K562 (cell line): ENCODE results near the gene SIRPA. TPM values are rescaled to one million over a fixed set of nuclear protein-coding genes. Genes with fewer than 3 reads are reported as not detected.

Source experiments
- ATAC-seq: fragments of 200-7000 bp; cut with Tn5 transposase; 3 replicates; pipeline ENCODE4 v1.9.1; 2020; ENCODE audit warnings: moderate library complexity
- BruUV-seq: library from RNA; stranded (reverse); fragments of 400-500 nt; replicated peaks from 2 replicates; lab custom pipeline; 2021; lab: Mats Ljungman, UMichigan
- CTCF ChIA-PET: fragments of 300-600 bp; formaldehyde crosslinking; extraction: SDS; loops from one replicate; lab custom pipeline; 2021; ENCODE audit warnings: low intra/inter-chr PET ratio; lab: Yijun Ruan, JAX
- POLR2A ChIA-PET: fragments of 300-600, 350-650 bp; sonication (Branson Sonifier 250); formaldehyde crosslinking; extraction: SDS; loops from one replicate; lab custom pipeline; 2021; ENCODE audit warnings: antibody characterized with exemption, inconsistent platforms; lab: Yijun Ruan, JAX
- DNase-seq, 4 experiments: peaks; one replicate each; pipeline versions ENCODE4 v3.0.0 to v3.0.0-alpha.2; 2011 to 2018; ENCODE audit warnings: low spot score in 3 of 4, mixed read lengths in 3 of 4; ENCODE audit errors: extremely low read depth in 1 of 4
- FAIRE-seq: peaks from 2 replicates; lab custom pipeline; 2011; peaks lifted over from hg19 to GRCh38; lab: Jason Lieb, UNC
- H2AFZ ChIP-seq: 2 replicates; pipeline ENCODE4 v1.6.0; 2011; ENCODE audit warnings: low read depth, low read length, control low read depth, inconsistent platforms
- H3K27ac ChIP-seq: fragments of 200-600 bp; 3 replicates; pipeline ENCODE4 v1.8.0; 2011; ENCODE audit warnings: low read depth, mild to moderate bottlenecking, control low read depth, inconsistent platforms, low read length, moderate library complexity, mixed read lengths; ENCODE audit errors: extremely low read depth
- H3K27me3 ChIP-seq, 2 experiments: fragments of 300-600 bp in 1 of 2; 2 replicates in 1 of 2; 3 replicates in 1 of 2; pipeline versions ENCODE4 v1.6.0 to v1.8.0; 2011; ENCODE audit warnings: inconsistent platforms in 2 of 2, low read length in 2 of 2, mild to moderate bottlenecking in 1 of 2, mixed read lengths in 1 of 2, moderate library complexity in 1 of 2; ENCODE audit not compliant: control insufficient read depth in 2 of 2, insufficient read depth in 2 of 2
- H3K36me3 ChIP-seq: fragments of 300-600 bp; 3 replicates; pipeline ENCODE4 v1.8.0; 2011; ENCODE audit warnings: mild to moderate bottlenecking, low read length, inconsistent platforms; ENCODE audit not compliant: control insufficient read depth, insufficient read depth
- H3K4me1 ChIP-seq, 2 experiments: fragments of 200-600 bp in 1 of 2; replicated peaks in 1 of 2; 2 replicates in 1 of 2; 3 replicates in 1 of 2; pipeline versions ENCODE4 v1.5.1 to v1.8.0; 2011; ENCODE audit warnings: inconsistent platforms in 2 of 2, low read length in 2 of 2, mild to moderate bottlenecking in 1 of 2, mixed read lengths in 1 of 2, moderate library complexity in 1 of 2; ENCODE audit not compliant: control insufficient read depth in 2 of 2, insufficient read depth in 2 of 2
- H3K4me2 ChIP-seq: 2 replicates; pipeline ENCODE4 v1.6.1; 2011; ENCODE audit warnings: low read length, control low read depth, inconsistent platforms, mixed read lengths; ENCODE audit not compliant: insufficient read depth
- H3K4me3 ChIP-seq: fragments of 200-600 bp; sonication (generic), shearing (Covaris generic); 2 replicates; pipeline ENCODE4 v1.5.1; 2016; ENCODE audit warnings: control low read depth, inconsistent platforms
- H3K79me2 ChIP-seq: fragments of 200-600 bp; 3 replicates; pipeline ENCODE4 v1.8.0; 2011; ENCODE audit warnings: low read length, inconsistent platforms; ENCODE audit not compliant: control insufficient read depth, insufficient read depth
- H3K9ac ChIP-seq, 2 experiments: 2 replicates each; pipeline versions ENCODE4 v1.6.0 to v1.6.1; 2011; ENCODE audit warnings: low read depth in 2 of 2, low read length in 2 of 2, control low read depth in 1 of 2, inconsistent platforms in 1 of 2, mild to moderate bottlenecking in 1 of 2, mixed read lengths in 1 of 2; ENCODE audit not compliant: insufficient read depth in 1 of 2
- H3K9me1 ChIP-seq: one replicate; pipeline ENCODE4 v1.6.0; 2011; ENCODE audit warnings: inconsistent platforms, mild to moderate bottlenecking, low read length, moderate library complexity; ENCODE audit not compliant: control insufficient read depth, insufficient read depth
- H3K9me3 ChIP-seq: replicated peaks from 2 replicates; pipeline ENCODE4 v1.5.1; 2011; ENCODE audit warnings: low read depth, low read length, inconsistent platforms; ENCODE audit not compliant: control insufficient read depth, insufficient read depth
- H4K20me1 ChIP-seq: replicated peaks from 2 replicates; pipeline ENCODE4 v1.6.1; 2011; ENCODE audit warnings: low read length, inconsistent platforms, mixed read lengths; ENCODE audit not compliant: control insufficient read depth, insufficient read depth
- CBX8 ChIP-seq: fragments of 200-600 bp; sonication (generic); IDR thresholded peaks from 2 replicates; pipeline ENCODE4 v1.6.1; 2012; ENCODE audit warnings: borderline replicate concordance, mixed run types, low read depth, mild to moderate bottlenecking, moderate library complexity, mixed read lengths, low read length, control low read depth, inconsistent platforms; ENCODE audit not compliant: poor library complexity, severe bottlenecking; ENCODE audit errors: extremely low read depth
- CC2D1A ChIP-seq: fragments of 450-650 bp; IDR thresholded peaks from 2 replicates; pipeline ENCODE4 v1.6.1; 2017; ENCODE audit warnings: mild to moderate bottlenecking
- GTF2A2 ChIP-seq: IDR thresholded peaks from 2 replicates; pipeline ENCODE4 v1.6.1; 2016; ENCODE audit warnings: mild to moderate bottlenecking, missing genetic modification characterization, missing compliant biosample characterization
- MEIS2 ChIP-seq: fragments of 450-650 bp; IDR thresholded peaks from 2 replicates; pipeline ENCODE4 v1.6.1; 2014; ENCODE audit warnings: mild to moderate bottlenecking; ENCODE audit not compliant: partially characterized antibody
- SMARCB1 ChIP-seq: IDR thresholded peaks from 2 replicates; pipeline ENCODE4 v1.6.1; 2011; ENCODE audit warnings: improper control_type of control experiment, low read depth; ENCODE audit not compliant: insufficient read length
- ZNF24 ChIP-seq: fragments of 450-650 bp; IDR thresholded peaks from 2 replicates; pipeline ENCODE4 v1.6.1; 2016
- ZNF75A ChIP-seq: fragments of 450-650 bp; formaldehyde crosslinking; IDR thresholded peaks from 2 replicates; pipeline ENCODE4 v1.4.0; 2020; ENCODE audit warnings: mild to moderate bottlenecking
- ZNF785 ChIP-seq: fragments of 250-450 bp; sonication (Bioruptor Pico); IDR thresholded peaks from 2 replicates; pipeline ENCODE4 v1.4.0; 2020; ENCODE audit warnings: mild to moderate bottlenecking
- WGBS: fragments of 100-300 bp; shearing (Covaris generic); methylation state at CpG from one replicate; pipeline ENCODE4 v1.1.6; 2016; ENCODE audit warnings: low coverage, mixed read lengths; ENCODE audit not compliant: insufficient coverage; ENCODE audit errors: missing lambda C conversion rate; 5-methylcytosine and 5-hydroxymethylcytosine counted together
- in situ Hi-C: fragments of 300-500 bp; cut with MboI; formaldehyde crosslinking; loops from 4 replicates; pipeline ENCODE4 v1.15.0; 2018; ENCODE audit warnings: inconsistent platforms, mixed read lengths
- intact Hi-C: fragments of 100-400 bp; cut with micrococcal nuclease; formaldehyde crosslinking; loops from 2 replicates; pipeline ENCODE4 v1.14.2; 2022
- polyA plus RNA-seq, 8 experiments: library from polyadenylated mRNA; depleted of rRNA in 4 of 8; stranded (reverse) in 5 of 8; unstranded in 3 of 8; fragments of >200 nt; fragmentation: Nextera tagmentation in 2 of 8; fragmentation: Illumina TruSeq in 1 of 8; extraction: Ambion mirVana in 2 of 8; extraction: Trizol in 1 of 8; gene quantifications; 2 replicates each; pipeline versions ENCODE4 v1.2.1 to v1.2.3, GENCODE V29; 2011 to 2014; ENCODE audit warnings: inconsistent platforms in 1 of 8, missing spikeins in 1 of 8
- total RNA-seq, 7 experiments: library from RNA; depleted of rRNA in 6 of 7; stranded (reverse); fragments of >200 nt in 6 of 7; fragmentation: Illumina TruSeq in 2 of 7; extraction: Trizol in 2 of 7; gene quantifications; 2 replicates each; pipeline versions ENCODE4 v1.2.1 to v1.2.3, GENCODE V29; 2011 to 2021; ENCODE audit warnings: low replicate concordance in 1 of 7
- TF ChIP-seq, protein P1 (sequence below): fragments of 450-650 bp; formaldehyde crosslinking; IDR thresholded peaks from 2 replicates; pipeline ENCODE4 v1.4.0; 2022; ENCODE audit warnings: mild to moderate bottlenecking, moderate library complexity
- TF ChIP-seq, protein P2 (sequence below): sonication (generic); formaldehyde crosslinking; IDR thresholded peaks from 2 replicates; pipeline ENCODE4 v1.8.0; 2023; ENCODE audit warnings: mild to moderate bottlenecking, missing genetic modification reagents
- TF ChIP-seq, protein P3 (sequence below), 2 experiments: fragments of 450-650 bp; IDR thresholded peaks; 2 replicates each; pipeline ENCODE4 v1.6.1; 2016; ENCODE audit warnings: mild to moderate bottlenecking in 2 of 2, borderline replicate concordance in 1 of 2, low read depth in 1 of 2, moderate library complexity in 1 of 2

The SIRPA gene
- total and polyA plus RNA-seq, 9 of the 15 experiments (the other 6 are each of a cell fraction or from before 2014, with no cell fraction given), result 0.01 to 0.40 (median 0.11) TPM; not detected in 2

DNA sequence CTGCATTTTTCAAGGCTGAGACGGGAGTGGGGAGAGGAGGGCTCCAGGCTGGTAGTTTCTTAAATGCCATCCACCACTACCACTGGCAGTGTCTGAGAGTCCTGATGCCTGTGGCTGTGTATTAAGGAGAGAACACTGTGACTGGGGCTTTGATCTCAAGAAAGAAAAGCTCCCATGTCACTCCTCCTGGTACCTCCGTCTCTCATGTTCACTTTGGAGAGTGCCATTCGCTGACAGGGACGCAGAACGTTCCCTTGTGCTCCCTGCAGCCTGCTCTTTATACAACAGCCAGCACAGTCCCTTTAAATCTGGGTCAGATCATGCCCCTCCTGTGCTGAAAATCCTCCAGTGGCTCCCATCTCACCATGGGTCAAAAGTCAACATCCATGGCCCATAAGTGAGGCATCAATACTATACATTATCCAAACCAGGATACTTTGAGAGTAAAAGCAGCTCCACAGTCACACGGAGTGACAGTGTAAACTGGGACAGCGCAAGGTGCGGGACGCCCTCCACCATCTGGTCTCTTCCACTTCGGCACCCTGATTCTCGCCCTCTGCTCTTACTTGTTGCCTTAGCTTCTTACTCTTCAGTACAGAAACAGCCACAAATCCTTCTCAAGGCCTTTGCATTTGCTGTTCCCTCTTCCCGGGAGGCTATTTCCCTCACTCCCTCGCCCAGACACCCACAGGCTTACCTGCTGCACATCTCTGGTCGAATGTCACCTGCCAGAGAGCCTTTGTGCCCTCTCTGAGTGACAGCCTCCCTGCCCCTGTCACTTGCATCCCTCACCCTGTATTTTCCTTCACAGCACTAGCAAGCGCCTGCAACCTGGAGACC is 78.6 kb downstream of the SIRPA start:
- in situ Hi-C loops, result no loop called here
- H3K27ac ChIP-seq, result no peak overlapping the region
- H3K9ac ChIP-seq, result no peak overlapping the region
- POLR2A ChIA-PET, result no interaction called here
- no peaks in the 10 kb centered on the region for H3K79me2 ChIP-seq
- H3K9me1 ChIP-seq, result no peaks in the 10 kb centered on the region
- CTCF ChIA-PET, result no interaction called here
- BruUV-seq, result no TSS peak
- no peaks in the 10 kb centered on the region for H3K36me3 ChIP-seq
- no peak for ATAC-seq
- H3K4me2 ChIP-seq, result no peak overlapping the region
- no peaks in the 10 kb centered on the region for H3K4me1 ChIP-seq
- no peaks in the 10 kb centered on the region for H3K9me3 ChIP-seq
- DNase-seq, result no peak
- H2AFZ ChIP-seq, result no peak overlapping the region
- intact Hi-C loops, result no loop called here
- no peak overlapping the region for H3K4me3 ChIP-seq
- H4K20me1 ChIP-seq, result no peaks in the 10 kb centered on the region
- no peak for FAIRE-seq
- peaks cover 0 to 5% of the 10 kb centered on the region in 2 experiments; a peak in 1 of 5 replicates for H3K27me3 ChIP-seq
- WGBS, result 0% methylated on average over 14 of the region's 15 CpGs
- TF ChIP-seq MEIS2, result no peak
- no peak for TF ChIP-seq ZNF24
- no peak for TF ChIP-seq CBX8
- TF ChIP-seq GTF2A2 (tag), result no peak
- TF ChIP-seq, protein P1, sequence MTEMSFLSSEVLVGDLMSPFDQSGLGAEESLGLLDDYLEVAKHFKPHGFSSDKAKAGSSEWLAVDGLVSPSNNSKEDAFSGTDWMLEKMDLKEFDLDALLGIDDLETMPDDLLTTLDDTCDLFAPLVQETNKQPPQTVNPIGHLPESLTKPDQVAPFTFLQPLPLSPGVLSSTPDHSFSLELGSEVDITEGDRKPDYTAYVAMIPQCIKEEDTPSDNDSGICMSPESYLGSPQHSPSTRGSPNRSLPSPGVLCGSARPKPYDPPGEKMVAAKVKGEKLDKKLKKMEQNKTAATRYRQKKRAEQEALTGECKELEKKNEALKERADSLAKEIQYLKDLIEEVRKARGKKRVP (CRISPR knock-in tag), result no peak
- TF ChIP-seq CC2D1A, result no peak
- TF ChIP-seq, protein P2, sequence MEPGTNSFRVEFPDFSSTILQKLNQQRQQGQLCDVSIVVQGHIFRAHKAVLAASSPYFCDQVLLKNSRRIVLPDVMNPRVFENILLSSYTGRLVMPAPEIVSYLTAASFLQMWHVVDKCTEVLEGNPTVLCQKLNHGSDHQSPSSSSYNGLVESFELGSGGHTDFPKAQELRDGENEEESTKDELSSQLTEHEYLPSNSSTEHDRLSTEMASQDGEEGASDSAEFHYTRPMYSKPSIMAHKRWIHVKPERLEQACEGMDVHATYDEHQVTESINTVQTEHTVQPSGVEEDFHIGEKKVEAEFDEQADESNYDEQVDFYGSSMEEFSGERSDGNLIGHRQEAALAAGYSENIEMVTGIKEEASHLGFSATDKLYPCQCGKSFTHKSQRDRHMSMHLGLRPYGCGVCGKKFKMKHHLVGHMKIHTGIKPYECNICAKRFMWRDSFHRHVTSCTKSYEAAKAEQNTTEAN (CRISPR knock-in tag), result no peak
- TF ChIP-seq ZNF75A (CRISPR knock-in tag), result no peak
- TF ChIP-seq SMARCB1, result no peak
- no peak for TF ChIP-seq ZNF785
- TF ChIP-seq, protein P3, sequence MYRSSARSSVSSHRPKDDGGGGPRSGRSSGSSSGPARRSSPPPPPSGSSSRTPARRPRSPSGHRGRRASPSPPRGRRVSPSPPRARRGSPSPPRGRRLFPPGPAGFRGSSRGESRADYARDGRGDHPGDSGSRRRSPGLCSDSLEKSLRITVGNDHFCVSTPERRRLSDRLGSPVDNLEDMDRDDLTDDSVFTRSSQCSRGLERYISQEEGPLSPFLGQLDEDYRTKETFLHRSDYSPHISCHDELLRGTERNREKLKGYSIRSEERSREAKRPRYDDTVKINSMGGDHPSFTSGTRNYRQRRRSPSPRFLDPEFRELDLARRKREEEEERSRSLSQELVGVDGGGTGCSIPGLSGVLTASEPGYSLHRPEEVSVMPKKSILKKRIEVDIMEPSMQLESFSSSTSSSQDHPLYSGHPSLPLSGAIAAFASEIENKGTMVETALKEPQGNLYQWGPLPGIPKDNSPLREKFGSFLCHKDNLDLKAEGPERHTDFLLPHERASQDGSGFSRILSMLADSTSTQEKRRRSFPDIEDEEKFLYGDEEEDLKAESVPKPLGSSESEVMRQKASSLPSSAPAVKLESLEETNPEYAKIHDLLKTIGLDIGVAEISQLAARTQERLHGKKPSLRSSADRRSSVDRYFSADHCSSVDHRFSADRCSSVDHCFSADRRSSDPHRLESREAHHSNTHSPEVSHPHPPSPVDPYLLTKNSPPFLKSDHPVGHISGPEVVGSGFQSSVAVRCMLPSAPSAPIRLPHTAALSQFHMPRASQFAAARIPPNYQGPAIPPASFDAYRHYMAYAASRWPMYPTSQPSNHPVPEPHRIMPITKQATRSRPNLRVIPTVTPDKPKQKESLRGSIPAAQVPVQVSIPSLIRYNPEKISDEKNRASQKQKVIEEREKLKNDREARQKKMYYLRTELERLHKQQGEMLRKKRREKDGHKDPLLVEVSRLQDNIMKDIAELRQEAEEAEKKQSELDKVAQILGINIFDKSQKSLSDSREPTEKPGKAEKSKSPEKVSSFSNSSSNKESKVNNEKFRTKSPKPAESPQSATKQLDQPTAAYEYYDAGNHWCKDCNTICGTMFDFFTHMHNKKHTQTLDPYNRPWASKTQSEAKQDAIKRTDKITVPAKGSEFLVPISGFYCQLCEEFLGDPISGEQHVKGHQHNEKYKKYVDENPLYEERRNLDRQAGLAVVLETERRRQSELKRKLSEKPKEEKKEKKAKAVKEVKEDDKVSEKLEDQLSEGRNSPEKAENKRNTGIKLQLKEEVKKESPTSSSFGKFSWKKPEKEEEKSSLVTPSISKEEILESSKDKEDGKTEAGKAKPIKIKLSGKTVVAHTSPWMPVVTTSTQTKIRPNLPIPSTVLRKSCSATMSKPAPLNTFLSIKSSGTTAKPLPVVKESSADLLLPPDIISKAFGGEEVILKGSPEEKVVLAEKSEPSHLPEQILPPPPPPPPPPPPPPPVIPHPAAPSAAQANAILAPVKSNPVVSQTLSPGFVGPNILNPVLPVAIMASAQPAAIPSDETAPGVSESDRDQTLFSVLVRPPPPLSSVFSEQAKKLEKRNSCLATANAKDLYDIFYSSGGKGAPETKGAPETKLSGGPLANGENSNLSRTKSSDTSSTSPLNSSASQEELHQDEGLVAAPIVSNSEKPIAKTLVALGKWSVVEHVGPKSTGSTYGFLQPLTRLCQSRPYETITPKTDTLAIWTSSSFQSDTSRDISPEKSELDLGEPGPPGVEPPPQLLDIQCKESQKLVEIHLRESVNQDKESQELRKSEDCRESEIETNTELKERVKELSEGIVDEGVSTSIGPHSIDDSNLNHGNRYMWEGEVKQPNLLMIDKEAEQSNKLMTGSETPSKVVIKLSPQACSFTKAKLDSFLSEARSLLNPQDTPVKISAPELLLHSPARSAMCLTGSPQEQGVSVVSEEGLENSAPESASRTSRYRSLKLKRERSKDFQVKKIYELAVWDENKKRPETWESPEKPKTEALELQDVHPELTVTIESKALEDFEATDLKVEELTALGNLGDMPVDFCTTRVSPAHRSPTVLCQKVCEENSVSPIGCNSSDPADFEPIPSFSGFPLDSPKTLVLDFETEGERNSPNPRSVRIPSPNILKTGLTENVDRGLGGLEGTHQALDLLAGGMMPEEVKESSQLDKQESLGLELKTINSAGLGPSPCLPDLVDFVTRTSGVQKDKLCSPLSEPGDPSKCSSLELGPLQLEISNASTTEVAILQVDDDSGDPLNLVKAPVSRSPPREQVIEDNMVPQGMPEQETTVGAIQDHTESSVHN (IDR thresholded peaks at IDR 0.05; ENCODE audit: borderline replicate concordance in 1 of 2, low read depth in 1 of 2), result no peak
